Ureter (tissue), 1 donor: Measurements from ENCODE around the gene PRKCA. TPM values are rescaled to one million over a fixed set of nuclear protein-coding genes. Genes with fewer than 3 reads are reported as not detected.
A peak's percentile ranks its signal among the peaks of the same experiment; 100 is the strongest.
"Not testable (repeated sequence)": the region's sequence is repeated elsewhere in the genome, so short reads cannot be mapped to it uniquely, and the experiment has no call there.

Source experiments
- DNase-seq: peaks from one replicate; pipeline ENCODE4 v3.0.0-alpha.2; 2020; ENCODE audit warnings: low spot score
- total RNA-seq: library from RNA; stranded (reverse); gene quantifications from one replicate; pipeline ENCODE4 v1.2.4, GENCODE V29; 2023
- donor health status: DM: yes; HTN: yes; CAD: no.

PRKCA gene
- total RNA-seq, 1 donor from 2014 or later: 58.1 TPM

DNA sequence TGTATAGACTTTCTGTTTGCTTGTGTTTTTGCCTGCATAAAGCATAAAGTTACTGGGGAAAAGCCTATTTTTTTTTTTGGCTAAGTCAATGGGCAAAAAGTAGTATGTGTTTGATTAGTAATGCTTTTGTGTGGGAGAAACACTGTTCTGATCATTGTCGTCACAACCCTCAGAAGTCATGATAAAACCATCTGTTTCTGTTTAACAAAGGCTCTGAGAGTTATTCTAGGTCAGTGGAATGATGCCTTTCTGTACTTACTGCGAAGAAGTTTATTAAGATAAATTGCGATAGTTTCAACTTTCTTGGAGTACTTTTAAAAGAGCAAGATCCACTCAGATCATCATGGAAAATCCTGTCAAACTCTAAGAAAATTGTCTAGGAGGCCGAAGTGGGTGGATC lies 80.9 kb downstream of the PRKCA start:
- no peak for DNase-seq

GRCh38 chr17:66386498-66387351 lies 84.3 kb downstream of the PRKCA start:
- DNase-seq: peak; percentile 54

DNA sequence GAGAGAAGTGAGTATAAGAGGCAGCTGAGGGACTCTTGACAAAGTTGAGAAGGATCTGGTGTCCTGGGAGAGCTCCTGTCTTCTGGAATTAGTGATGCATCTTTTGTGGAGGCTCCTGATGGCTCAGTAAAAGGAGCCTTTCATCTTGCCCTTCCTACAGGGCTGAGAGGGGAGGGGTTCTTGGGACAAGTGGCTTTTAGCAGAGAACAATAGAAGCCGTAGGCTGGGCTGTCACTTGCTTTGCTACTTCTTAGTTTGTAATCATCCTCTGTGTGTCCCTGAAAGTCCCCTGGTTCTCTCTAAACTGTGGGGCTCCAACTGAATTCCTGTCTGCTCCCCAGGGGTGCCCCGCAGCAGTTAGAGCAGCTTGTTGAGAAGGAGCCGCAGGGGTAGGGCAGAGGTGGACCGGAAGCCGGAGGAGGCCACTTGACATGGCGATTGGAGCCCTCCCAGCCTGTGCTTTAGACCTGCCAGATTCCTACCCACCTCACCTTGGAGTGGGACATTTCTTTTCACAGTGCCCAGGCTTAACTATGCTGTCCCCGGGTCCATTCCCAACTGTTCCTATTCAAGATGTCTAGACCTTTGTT lies 85.1 kb downstream of the PRKCA start:
- DNase-seq: no peak

GRCh38 chr17:66392783-66393437 lies 90.5 kb downstream of the PRKCA start:
- no peak for DNase-seq

GRCh38 chr17:66395961-66396360 lies 93.5 kb downstream of the PRKCA start:
- DNase-seq: no peak

DNA sequence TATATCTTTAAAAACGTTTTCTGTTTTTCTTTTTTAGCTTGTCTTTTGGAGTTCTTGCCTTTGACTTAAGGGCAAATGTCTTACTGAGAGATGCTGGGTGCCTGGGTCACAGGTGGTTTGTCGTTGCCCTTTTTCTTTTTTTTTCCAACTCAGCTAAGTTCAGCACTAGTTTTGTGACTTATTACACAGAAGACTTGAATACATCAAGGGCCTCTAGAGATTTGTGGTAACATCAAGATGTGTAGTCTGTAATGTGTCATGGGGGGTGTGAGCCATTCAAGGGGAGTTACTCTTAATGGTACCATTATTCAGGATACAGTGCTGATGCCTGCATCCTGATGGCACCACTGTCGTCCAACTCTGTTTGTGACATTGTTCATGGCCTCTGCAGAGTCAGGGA lies 95.1 kb downstream of the PRKCA start:
- DNase-seq: no peak

GRCh38 chr17:66398059-66398458 lies 95.6 kb downstream of the PRKCA start:
- DNase-seq: no peak

GRCh38 chr17:66398617-66399016 lies 96.2 kb downstream of the PRKCA start:
- no peak for DNase-seq

DNA sequence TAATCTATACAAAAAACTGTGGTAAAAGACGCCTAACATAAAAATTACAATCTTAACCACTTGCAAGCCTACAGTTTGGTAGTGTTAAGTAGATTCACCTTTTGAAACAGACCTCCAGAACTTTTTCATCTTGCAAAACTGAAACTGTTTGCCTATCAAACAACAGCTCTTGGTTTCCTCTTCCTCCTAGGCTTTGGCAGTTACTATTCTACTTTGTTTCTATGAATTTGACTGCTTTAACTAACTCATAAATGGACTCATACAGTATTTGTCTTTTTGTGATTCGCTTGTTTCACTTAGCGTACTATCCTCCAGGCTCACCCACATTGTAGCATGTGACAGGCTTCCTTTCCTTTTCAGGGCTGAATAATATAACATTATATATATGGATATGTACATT lies 97.0 kb downstream of the PRKCA start:
- DNase-seq: no peak

GRCh38 chr17:66400041-66400688 lies 97.8 kb downstream of the PRKCA start:
- not testable (repeated sequence) for DNase-seq

DNA sequence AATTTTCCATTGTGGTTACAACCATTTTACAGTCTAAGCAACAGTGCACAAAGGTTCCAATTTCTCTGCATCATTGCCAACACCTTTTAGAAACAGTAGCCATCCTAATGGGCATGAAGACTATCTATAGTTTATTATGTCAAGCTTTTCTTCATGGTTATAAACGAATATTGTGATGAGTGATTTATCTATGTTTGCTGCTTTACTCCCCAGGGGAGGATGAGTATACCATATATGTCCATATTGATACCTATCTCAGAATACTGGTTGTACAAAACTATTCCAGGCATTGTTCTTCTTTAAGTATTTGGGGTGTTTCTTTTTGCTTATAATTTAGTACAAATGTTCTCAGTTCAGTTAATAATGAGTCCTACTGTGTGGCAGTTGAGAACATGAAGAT lies 98.3 kb downstream of the PRKCA start:
- no peak for DNase-seq

DNA sequence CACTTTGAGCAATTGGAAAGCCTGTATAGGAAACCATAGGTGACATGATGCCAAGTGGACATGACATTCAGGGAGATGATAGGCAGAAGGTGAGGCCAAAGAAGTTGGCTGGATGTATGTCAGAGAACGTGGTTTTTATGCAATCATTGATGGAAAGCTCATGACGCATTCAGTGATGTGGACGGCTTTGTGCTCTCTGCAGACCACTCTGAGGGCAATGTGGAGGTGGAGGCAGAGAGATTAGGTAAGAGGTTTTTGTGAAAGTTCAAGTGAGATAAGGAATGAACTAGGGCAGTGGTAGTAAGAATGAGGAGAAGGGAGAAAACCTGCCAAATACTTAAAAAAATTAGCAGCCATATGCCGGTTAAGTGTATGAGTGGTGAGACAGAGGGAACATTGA lies 99.0 kb downstream of the PRKCA start:
- no peak for DNase-seq

DNA sequence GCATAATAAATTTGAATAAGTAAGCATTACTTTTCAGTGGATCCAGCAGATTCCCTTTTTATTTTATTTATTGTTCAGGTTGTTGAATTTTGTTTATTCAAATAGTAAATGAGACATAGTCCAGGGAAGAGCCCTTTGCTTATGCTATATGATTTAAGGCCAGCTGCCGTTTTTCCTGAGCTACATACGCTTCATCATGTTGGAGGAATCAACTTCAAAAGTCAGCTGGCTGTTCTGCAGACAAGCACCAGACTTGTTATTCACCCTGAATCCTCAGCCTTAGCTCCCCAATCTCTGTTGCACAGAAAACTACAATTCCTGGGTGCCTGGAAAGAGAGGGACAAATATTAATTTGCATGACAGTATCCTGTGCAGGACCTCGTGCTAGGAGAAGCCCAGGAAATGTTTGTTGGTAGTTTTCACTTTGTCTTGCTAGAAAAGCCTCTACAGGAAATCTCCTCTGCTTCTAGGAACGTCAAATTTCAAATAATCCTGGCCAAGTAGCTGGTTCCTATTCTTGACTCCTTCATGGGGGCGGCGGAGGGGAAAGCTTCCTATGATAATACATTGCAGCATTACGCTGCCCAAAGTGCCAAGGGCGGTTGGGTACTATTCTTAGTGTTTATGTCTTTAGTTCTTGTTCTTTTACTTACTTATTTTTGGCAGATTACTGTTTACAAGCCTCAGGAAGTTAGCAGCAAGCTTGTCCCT lies 101.6 kb downstream of the PRKCA start:
- DNase-seq: no peak

DNA sequence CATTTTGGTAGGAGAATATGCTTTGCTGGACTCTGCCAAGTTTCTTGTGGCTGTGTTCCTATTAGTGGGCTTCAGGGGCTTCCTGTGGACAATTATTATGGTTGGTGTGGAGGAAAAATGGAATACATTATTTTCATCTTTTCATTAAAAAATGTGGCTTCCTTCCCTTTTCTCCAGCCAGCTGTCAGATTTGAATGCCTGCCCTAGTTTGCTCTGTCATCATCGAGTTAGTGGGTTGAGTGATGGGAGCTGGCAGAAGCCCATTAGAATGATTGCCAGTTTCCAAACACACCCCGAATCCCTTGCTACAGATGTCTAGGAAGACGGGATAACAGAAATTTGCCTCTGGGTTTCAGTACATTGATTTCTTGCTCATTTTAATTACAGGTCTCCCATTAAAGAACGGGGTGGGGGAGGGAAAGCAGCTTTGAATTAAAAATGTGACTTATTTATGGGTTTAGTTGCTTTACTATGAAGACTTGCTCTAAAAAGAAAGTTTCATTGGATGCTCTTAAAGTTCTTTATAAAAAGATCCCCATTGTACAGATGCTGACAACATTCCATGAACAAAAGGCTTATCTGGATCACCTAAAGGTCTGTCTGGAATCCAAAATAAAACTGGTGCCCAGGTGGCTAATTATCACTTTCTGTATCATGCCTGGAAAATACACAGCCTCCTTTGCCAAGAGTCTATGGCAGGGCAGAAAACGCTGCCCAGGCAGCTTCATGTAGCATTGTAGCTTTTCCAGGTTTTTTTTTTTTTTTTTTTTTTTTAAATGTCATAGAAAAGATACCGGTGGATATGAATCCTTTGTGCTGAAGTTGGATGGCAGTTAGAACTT lies 103.6 kb downstream of the PRKCA start:
- no peak for DNase-seq

DNA sequence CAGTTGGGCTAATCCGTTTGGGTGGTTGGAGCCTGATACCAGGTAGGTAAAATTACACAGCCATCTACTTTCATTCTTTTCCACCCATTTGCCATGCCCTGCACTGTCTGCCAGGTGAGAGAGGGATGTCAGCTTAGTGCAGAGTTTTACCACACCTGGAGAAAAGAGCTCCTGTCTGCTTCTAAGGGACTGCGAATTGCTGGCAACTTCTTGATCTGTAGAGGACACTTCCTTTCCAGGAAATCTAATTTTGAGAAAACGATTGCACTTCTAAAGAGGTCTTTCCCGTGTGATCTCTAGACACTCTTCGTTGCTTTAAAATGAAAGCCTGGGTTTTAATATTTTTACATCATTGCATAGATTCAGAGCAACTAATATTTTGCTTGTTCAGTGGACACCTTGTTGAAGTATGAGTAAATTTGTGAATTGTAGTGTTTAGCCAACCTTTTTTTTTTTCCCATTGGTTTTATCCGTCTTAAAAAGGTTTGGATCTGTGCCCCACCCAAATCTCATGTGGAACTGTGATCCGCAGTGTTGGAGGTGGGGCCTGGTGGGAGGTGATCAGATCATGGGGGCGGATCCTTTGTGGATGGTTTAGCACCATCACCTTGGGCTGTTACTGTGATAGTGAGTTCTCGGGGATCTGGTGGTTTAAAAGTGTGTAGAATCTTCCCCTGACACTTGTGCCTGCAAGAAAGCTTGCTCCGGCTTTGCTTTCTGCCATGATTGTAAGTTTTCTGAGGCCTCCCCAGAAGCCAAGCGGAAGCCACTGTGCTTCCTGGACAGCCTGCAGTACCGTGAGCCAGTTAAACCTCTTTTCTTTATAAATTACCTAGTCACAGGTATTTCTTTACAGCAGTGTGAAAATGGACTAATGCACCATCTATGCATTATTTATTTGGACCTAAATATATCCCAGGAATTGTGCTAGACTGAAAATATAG lies 104.6 kb downstream of the PRKCA start:
- no peak for DNase-seq

- no peak for DNase-seq
These were observed 105.5 kb downstream of the PRKCA start for GRCh38 chr17:66407864-66408263.

DNA sequence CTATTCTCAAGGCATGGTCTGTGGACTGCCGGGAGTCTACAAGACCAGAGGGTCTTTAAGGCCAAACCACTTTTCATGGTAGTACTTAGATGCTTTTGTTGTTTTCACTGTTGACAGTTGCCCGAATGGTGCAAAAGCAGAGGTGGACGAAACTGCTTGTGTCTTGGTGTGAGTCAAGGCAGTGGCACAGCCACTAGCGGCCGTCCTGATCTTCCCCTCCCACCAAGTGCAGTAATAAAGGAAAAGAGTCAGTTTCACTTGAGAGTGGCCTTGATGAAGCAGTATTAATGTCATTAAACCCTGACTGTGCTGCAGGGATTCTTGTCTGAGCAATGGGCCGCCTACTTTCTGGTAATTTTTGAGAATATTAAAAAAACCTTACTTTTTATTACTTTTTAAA lies 109.1 kb downstream of the PRKCA start:
- DNase-seq: no peak

DNA sequence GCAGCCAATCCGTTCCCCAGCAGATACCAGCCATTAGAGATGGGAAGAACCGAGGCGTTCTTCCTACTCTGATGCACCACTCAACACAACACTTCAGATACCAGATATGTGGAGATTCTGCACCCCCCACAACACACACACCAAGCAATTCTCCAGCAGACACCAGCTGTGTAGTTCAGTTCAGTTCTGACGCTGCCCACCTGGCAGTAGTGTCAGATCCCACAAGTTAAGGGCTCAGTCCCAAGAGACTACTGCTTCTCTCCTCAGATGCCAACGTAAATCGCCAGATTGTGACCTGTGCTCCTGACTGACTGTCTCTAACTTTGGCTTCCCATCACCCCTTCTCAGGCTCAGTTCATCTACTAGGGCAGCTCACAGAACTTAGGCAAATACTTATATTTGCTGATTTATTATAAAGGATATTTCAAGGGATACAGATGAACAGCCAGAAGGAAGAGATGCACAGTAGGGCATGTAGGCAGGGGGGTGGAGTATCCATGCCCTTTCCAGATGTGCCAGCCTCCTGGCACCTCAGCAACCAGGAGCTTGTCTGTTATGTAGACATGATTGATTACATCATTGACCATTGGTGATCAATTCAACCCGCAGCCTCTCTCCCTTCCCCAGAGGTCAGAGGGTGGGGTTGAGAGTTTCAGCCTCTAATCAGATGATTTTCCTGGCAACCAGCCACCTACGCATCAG lies 110.6 kb downstream of the PRKCA start:
- no peak for DNase-seq
